HUDEP-2 (cell line): Measurements from ENCODE around the gene BFSP1.

Source experiments
- DNase-seq, 76 experiments: peaks; one replicate each; lab custom pipeline; 2025; ENCODE audit not compliant: unreplicated experiment in 76 of 76; lab: John Stamatoyannopoulos, UW

The BFSP1 gene

GRCh38 chr20:17500826-17501225 lies 30.4 kb downstream of the BFSP1 start:
- no peak for DNase-seq

GRCh38 chr20:17500271-17500670 lies 30.9 kb downstream of the BFSP1 start:
- no peak for DNase-seq

- DNase-seq: no peak
Observed at GRCh38 chr20:17499041-17499440, 32.1 kb downstream of the BFSP1 start.

GRCh38 chr20:17498641-17499040 lies 32.5 kb downstream of the BFSP1 start:
- DNase-seq: no peak

- no peak for DNase-seq
Observed at GRCh38 chr20:17497821-17498580, 33.2 kb downstream of the BFSP1 start.

GRCh38 chr20:17495826-17496225 lies 35.4 kb downstream of the BFSP1 start:
- DNase-seq: no peak

- DNase-seq: no peak
Observed at GRCh38 chr20:17494201-17494600, 37.0 kb downstream of the BFSP1 start.

- no peak for DNase-seq
Observed at GRCh38 chr20:17493173-17493572, 38.0 kb downstream of the BFSP1 start.

GRCh38 chr20:17491488-17491887 lies 39.7 kb downstream of the BFSP1 start:
- DNase-seq: no peak

- DNase-seq: no peak
Observed at GRCh38 chr20:17491041-17491440, 40.1 kb downstream of the BFSP1 start.

- no peak for DNase-seq
Observed at GRCh38 chr20:17490501-17490900, 40.7 kb downstream of the BFSP1 start.

GRCh38 chr20:17488916-17489600 lies 42.1 kb downstream of the BFSP1 start:
- no peak for DNase-seq

GRCh38 chr20:17485017-17485416 lies 46.2 kb downstream of the BFSP1 start:
- no peak for DNase-seq

- DNase-seq: no peak
Observed at GRCh38 chr20:17482536-17482935, 48.6 kb downstream of the BFSP1 start.

- DNase-seq: no peak
Observed at GRCh38 chr20:17481661-17482060, 49.5 kb downstream of the BFSP1 start.

GRCh38 chr20:17480696-17481095 lies 50.5 kb downstream of the BFSP1 start:
- DNase-seq: no peak

GRCh38 chr20:17479063-17479657 lies 52.0 kb downstream of the BFSP1 start:
- no peak for DNase-seq

- DNase-seq: no peak
Observed at GRCh38 chr20:17473659-17474058, 57.5 kb downstream of the BFSP1 start.

GRCh38 chr20:17471606-17472187 lies 59.5 kb downstream of the BFSP1 start:
- no peak for DNase-seq

- DNase-seq: no peak
Observed at GRCh38 chr20:17470973-17471372, 60.2 kb downstream of the BFSP1 start.

- DNase-seq: no peak
Observed at GRCh38 chr20:17470521-17470920, 60.7 kb downstream of the BFSP1 start.
